GOT3 (cell line): Measurements from ENCODE around the gene CATSPERE.
"Not testable (repeated sequence)": the region's sequence is repeated elsewhere in the genome, so short reads cannot be mapped to it uniquely, and the experiment has no call there.

Source experiments
- DNase-seq: peaks from one replicate; lab custom pipeline; 2025; ENCODE audit warnings: mixed read lengths; lab: John Stamatoyannopoulos, UW

Gene CATSPERE

DNA sequence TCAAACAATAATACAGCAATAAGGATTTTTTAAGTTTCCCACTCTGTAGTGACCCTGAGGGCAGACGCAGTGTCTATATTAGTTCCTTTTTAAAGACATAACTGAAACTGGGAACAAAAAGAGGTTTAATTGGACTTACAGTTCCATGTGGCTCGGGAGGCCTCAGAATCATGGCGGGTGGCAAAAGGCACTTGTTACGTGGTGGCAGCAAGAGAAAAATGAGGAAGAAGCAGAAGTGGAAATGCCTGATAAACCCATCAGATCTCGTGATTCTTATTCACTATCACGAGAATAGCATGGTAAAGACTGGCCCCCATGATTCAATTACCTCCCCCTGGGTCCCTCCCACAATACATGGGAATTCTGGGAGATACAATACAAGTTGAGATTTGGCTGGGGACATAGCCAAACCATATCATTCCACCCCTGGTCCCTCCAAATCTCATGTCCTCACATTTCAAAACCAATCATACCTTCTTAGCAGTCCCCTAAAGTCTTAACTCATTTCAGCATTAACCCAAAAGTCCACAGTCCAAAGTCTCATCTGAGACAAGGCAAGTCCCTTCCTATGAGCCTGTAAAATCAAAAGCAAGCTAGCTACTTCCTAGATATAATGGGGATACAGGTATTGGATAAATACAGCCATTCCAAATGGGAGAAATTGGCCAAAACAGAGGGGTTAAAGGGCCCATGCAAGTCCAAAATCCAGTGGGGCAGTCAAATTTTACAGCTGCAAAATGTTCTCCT lies 205.8 kb downstream of the CATSPERE start:
- DNase-seq: not testable (repeated sequence)

DNA sequence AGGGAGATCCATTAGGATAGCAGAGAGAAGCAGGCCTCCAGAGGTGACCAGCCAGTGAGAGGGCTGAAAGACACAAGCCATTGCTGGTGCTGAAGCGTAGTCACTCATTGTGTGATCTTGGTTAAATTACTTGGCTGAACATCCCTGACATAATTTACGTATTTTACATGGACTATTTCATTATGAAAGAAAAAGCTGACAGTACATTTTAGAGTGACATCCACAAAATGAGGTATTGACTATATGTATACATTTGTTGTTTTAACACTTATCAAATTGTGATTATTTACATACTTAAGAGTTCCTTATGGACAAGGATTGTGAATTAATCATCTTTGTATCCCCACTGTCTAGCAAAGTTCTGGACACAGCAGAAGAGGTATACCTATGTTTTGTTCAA lies 206.7 kb downstream of the CATSPERE start:
- no peak for DNase-seq

- DNase-seq: no peak
Measured at GRCh38 chr1:244672946-244673682, 212.0 kb downstream of the CATSPERE start.

- DNase-seq: no peak
Measured at GRCh38 chr1:244674446-244674845, 213.4 kb downstream of the CATSPERE start.

GRCh38 chr1:244675167-244675566 lies 214.1 kb downstream of the CATSPERE start:
- no peak for DNase-seq

DNA sequence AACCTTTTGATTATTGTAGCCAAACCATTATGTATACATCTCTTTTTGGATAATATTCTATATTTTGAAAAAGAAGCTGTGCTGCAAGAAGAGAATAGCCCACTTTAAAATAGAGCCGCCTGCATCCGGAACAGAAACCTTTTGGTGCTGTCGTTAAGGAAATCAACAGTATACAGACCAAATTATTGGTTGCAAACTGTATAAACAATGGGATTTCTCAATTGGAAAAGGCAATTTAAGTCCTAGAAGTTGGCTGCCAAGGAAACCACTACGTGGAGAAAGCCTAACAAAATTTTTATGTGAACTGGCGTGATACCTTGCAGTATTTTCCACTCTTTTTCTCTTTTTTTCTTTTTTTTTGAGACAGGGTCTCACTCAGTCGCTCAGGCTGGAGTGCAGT lies 217.6 kb downstream of the CATSPERE start:
- DNase-seq: no peak

GRCh38 chr1:244680667-244681066 lies 219.6 kb downstream of the CATSPERE start:
- DNase-seq: no peak

- not testable (repeated sequence) for DNase-seq
Measured at GRCh38 chr1:244682087-244682486, 221.0 kb downstream of the CATSPERE start.
